ENCODE results near the gene FCRL4.

FCRL4 gene

GRCh38 chr1:157585984-157586383 lies 11.9 kb downstream of the FCRL4 start:
- Histone ChIP-seq H3K36me3 (ENCODE audit: insufficient read depth, low read length) (no peaks in the 10 kb centered on the region), H4K20me1 (ENCODE audit: insufficient read depth, low read length, poor library complexity, severe bottlenecking) (no peaks in the 10 kb centered on the region), H3K4me3 (ENCODE audit: low read length, poor library complexity, severe bottlenecking) (no peak overlapping the region), H3K9me2 (replicated peaks; ENCODE audit: low read depth, low read length) (no peaks in the 10 kb centered on the region), H3K79me2 (ENCODE audit: insufficient read depth, low read length) (no peaks in the 10 kb centered on the region), H3K4me1 (ENCODE audit: insufficient read depth, low read length, poor library complexity, severe bottlenecking) (peaks cover 18% of the 10 kb centered on the region), H3K9ac (ENCODE audit: low read depth, low read length, poor library complexity, severe bottlenecking) (no peak overlapping the region), H3K4me2 (ENCODE audit: low read depth, low read length, poor library complexity, severe bottlenecking) (no peak overlapping the region), H3F3A (ENCODE audit: low read depth) (no peaks in the 10 kb centered on the region), H3K9me3 (ENCODE audit: insufficient read depth, low read depth, low read length) (no peaks in the 10 kb centered on the region), H2AFZ (ENCODE audit: low read length) (no peak overlapping the region), H3K27me3 (ENCODE audit: insufficient read depth, low read length, poor library complexity, severe bottlenecking) (no peaks in the 10 kb centered on the region)
- TF ChIP-seq CTCF (conservative IDR thresholded peaks at IDR 0.05; ENCODE audit: low read length) (no peak), EZH2phosphoT487 (IDR thresholded peaks at IDR 0.05; ENCODE audit: borderline replicate concordance) (no peak)

GRCh38 chr1:157584503-157584902 lies 13.4 kb downstream of the FCRL4 start:
- H3K4me3 ChIP-seq (ENCODE audit: low read length, poor library complexity, severe bottlenecking): no peak overlapping the region
- H3K9ac ChIP-seq (ENCODE audit: low read depth, low read length, poor library complexity, severe bottlenecking): no peak overlapping the region
- no peaks in the 10 kb centered on the region for H4K20me1 ChIP-seq (ENCODE audit: insufficient read depth, low read length, poor library complexity, severe bottlenecking)
- no peaks in the 10 kb centered on the region for H3K79me2 ChIP-seq (ENCODE audit: insufficient read depth, low read length)
- H2AFZ ChIP-seq (ENCODE audit: low read length): no peak overlapping the region
- H3K4me1 ChIP-seq (ENCODE audit: insufficient read depth, low read length, poor library complexity, severe bottlenecking): peaks cover 16% of the 10 kb centered on the region
- TF ChIP-seq CTCF (conservative IDR thresholded peaks at IDR 0.05; ENCODE audit: low read length) (no peak), EZH2phosphoT487 (IDR thresholded peaks at IDR 0.05; ENCODE audit: borderline replicate concordance) (no peak)
- no peaks in the 10 kb centered on the region for H3K36me3 ChIP-seq (ENCODE audit: insufficient read depth, low read length)
- no peaks in the 10 kb centered on the region for H3F3A ChIP-seq (ENCODE audit: low read depth)
- no peaks in the 10 kb centered on the region for H3K9me2 ChIP-seq (replicated peaks; ENCODE audit: low read depth, low read length)
- H3K4me2 ChIP-seq (ENCODE audit: low read depth, low read length, poor library complexity, severe bottlenecking): peak overlapping the region; percentile 32
- H3K27me3 ChIP-seq (ENCODE audit: insufficient read depth, low read length, poor library complexity, severe bottlenecking): no peaks in the 10 kb centered on the region
- no peaks in the 10 kb centered on the region for H3K9me3 ChIP-seq (ENCODE audit: insufficient read depth, low read depth, low read length)

- H2AFZ ChIP-seq (ENCODE audit: low read length): no peak overlapping the region
- no peak for TF ChIP-seq EZH2phosphoT487 (IDR thresholded peaks at IDR 0.05; ENCODE audit: borderline replicate concordance)
- no peak for TF ChIP-seq CTCF (conservative IDR thresholded peaks at IDR 0.05; ENCODE audit: low read length)
- no peak overlapping the region for H3K9ac ChIP-seq (ENCODE audit: low read depth, low read length, poor library complexity, severe bottlenecking)
- peaks cover 16% of the 10 kb centered on the region for H3K4me1 ChIP-seq (ENCODE audit: insufficient read depth, low read length, poor library complexity, severe bottlenecking)
- no peaks in the 10 kb centered on the region for H3K9me3 ChIP-seq (ENCODE audit: insufficient read depth, low read depth, low read length)
- H3K9me2 ChIP-seq (replicated peaks; ENCODE audit: low read depth, low read length): no peaks in the 10 kb centered on the region
- no peaks in the 10 kb centered on the region for H3K36me3 ChIP-seq (ENCODE audit: insufficient read depth, low read length)
- no peak overlapping the region for H3K4me3 ChIP-seq (ENCODE audit: low read length, poor library complexity, severe bottlenecking)
- H3F3A ChIP-seq (ENCODE audit: low read depth): no peaks in the 10 kb centered on the region
- H4K20me1 ChIP-seq (ENCODE audit: insufficient read depth, low read length, poor library complexity, severe bottlenecking): no peaks in the 10 kb centered on the region
- H3K4me2 ChIP-seq (ENCODE audit: low read depth, low read length, poor library complexity, severe bottlenecking): no peak overlapping the region
- no peaks in the 10 kb centered on the region for H3K27me3 ChIP-seq (ENCODE audit: insufficient read depth, low read length, poor library complexity, severe bottlenecking)
- no peaks in the 10 kb centered on the region for H3K79me2 ChIP-seq (ENCODE audit: insufficient read depth, low read length)
These were observed 17.1 kb downstream of the FCRL4 start for GRCh38 chr1:157580828-157581210.

All from Loucy (cell line).